COLO668 (cell line): ENCODE data around the gene SLC25A29.
"Not testable (repeated sequence)": the region's sequence is repeated elsewhere in the genome, so short reads cannot be mapped to it uniquely, and the experiment has no call there.

Source experiments
- DNase-seq: peaks from one replicate; lab custom pipeline; 2025; ENCODE audit not compliant: unreplicated experiment; lab: John Stamatoyannopoulos, UW

Gene SLC25A29, protein sequence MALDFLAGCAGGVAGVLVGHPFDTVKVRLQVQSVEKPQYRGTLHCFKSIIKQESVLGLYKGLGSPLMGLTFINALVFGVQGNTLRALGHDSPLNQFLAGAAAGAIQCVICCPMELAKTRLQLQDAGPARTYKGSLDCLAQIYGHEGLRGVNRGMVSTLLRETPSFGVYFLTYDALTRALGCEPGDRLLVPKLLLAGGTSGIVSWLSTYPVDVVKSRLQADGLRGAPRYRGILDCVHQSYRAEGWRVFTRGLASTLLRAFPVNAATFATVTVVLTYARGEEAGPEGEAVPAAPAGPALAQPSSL

DNA sequence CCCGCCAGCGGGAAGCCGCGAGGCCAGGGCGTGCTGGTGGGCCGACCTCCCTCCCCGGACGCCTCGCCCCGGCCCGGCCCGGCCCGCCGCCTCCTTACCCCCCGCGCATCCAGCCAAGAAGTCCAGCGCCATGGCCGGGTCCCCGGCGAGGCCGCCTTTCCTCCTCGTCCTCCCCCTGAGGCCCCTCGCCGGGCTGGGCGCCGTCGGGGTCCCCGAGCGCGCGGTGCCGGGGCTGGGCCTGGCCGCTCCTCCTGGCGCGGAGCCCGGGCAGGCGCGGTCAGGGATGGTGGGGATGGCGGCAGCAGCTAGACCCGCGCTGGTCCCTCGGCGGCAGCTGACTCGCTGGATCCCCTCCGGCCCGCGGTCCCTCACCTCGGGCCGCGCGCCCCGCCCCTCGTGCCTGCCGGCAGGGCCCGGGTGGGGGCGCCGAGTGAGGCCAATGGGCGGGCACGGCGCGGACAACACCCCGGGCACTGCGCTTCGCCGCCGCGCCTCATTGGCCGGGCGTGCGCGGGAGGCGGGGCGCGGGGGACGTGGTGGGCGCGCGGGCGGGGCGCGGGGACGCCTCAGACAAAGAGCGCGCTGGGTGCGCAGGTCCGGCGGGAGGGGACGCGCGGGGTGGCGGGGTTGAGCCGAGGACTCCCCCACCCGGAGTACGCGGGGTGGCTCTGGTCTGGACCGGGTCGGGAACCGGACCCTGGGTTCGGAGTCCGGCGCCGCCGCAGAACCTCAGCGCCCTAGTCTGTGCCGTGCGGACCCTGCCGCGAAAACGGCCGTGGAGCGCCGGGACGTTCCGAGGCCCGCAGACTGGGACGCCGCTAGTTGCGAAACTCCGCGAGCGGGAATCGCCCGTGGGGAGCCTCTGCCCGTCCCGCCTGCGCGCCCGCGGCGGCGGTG is at the start of gene SLC25A29:
TSS of gene SLC25A29 (minus strand) at position 344 of the 897 bp plus-strand sequence. CDS start at position 132, 212 bp downstream.
- peak; percentile 99 for DNase-seq

GRCh38 chr14:100350986-100351385 is 44.7 kb upstream of the SLC25A29 start:
- DNase-seq, result no peak

DNA sequence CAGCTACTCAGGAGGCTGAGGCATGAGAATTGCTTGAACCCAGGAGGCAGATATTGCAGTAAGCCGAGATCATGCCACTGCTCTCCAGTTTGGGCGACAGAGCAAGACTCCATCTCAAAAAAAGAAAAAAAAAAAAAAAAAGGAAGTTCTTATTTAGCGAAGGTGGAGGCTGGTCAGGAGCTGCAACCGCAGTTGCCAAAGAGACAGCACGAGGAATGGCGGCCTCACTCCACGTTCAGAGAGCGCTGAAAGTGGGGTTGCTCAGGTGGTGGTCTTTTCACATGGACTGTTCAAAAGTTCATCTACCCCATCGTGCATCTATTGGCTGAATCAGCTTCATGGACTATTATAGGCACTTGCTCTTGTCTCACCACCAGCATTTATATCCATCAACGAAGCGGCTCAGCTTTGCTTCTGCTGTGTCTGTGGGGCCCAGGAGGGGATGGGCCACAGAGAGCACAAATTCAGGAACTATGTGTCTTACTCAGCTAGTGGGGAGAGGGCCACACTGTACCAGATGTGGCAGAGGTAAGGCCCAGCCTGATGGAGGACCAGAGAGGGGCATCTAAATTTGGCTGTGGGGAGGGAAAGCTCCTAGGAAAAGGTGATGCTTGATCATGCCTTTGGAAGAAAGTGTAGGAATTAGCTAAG is 44.2 kb upstream of the SLC25A29 start:
- no peak for DNase-seq

DNA sequence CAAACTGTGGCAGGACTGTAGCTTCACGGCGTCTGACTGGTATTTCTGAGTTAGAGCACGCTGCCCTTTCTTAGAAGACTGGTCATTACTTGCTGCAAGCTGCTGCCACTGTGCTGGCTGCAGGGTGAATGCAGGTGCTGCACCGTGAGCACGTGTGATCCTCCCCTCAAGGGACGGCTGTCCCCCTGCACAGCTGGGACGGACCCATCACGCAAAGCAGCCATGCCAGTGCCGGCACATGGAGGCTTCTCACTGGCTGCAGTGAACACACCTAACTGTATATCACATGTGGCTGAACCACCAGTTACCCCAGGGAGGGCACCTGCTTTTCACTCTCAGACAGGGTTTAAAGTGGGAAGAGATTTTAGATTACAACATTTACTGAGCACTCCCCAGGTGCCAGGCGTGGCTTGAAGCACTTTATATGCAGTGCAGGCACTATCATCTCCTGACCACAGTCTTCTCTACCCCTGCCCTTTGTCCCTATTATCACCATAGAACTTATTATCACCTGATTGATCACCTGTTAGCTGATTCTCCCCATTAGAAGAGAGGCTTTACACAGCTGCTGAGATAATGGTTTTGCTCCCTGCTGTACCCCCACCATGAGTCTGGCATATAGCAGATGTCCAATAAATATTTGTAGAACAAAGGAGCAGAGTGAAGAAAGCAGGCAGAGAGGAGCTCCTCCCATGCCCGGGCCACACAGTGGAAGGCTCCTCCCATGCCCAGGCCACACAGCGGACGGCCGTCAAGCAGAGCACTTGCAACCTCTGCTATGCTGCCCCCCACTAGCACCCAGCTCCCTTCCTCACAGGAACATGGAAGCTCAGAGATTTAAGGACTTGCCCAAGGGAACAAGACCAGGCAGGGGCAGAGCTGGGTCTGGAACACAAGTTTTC is 42.8 kb upstream of the SLC25A29 start:
- DNase-seq, result peak; percentile 88

- DNase-seq, result peak; percentile 53
Observed at GRCh38 chr14:100348253-100348729, 42.0 kb upstream of the SLC25A29 start.

- DNase-seq, result no peak
Observed at GRCh38 chr14:100346306-100347091, 40.3 kb upstream of the SLC25A29 start.

- DNase-seq, result peak; percentile 58
Observed at GRCh38 chr14:100345711-100346110, 39.5 kb upstream of the SLC25A29 start.

DNA sequence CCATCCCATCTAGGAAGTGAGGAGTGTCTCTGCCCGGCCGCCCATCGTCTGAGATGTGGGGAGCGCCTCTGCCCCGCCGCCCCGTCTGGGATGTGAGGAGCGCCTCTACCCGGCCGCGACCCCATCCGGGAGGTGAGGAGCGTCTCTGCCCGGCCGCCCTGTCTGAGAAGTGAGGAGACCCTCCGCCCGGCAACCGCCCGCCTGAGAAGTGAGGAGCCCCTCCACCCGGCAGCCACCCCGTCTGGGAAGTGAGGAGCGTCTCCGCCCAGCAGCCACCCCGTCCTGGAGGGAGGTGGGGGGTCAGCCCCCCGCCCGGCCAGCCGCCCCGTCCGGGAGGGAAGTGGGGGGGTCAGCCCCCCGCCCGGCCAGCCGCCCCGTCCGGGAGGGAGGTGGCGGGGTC is 38.4 kb upstream of the SLC25A29 start:
- not testable (repeated sequence) for DNase-seq

DNA sequence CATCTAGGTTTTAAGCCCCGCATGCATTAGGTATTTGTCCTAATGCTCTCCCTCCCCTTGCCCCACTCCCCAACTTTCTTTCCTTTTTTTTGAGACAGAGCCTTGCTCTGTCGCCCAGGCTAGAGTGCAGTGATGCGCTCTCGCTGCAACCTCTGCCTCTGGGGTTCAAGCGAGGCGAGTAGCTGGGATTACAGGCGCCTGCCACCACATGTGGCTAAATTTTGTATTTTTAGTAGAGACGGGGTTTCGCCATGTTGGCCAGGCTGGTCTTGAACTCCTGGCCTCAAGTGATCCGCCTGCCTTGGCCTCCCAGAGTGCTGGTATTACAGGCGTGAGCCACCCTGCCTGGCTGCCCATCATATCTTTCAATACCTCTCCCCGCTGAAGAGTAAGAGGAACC is 36.6 kb upstream of the SLC25A29 start:
- DNase-seq, result not testable (repeated sequence)

- no peak for DNase-seq
Observed at GRCh38 chr14:100342195-100342594, 36.0 kb upstream of the SLC25A29 start.

- DNase-seq, result no peak
Observed at GRCh38 chr14:100341301-100342031, 35.2 kb upstream of the SLC25A29 start.

GRCh38 chr14:100340423-100340813 is 34.2 kb upstream of the SLC25A29 start:
- no peak for DNase-seq

- DNase-seq, result no peak
Observed at GRCh38 chr14:100339766-100340422, 33.6 kb upstream of the SLC25A29 start.

DNA sequence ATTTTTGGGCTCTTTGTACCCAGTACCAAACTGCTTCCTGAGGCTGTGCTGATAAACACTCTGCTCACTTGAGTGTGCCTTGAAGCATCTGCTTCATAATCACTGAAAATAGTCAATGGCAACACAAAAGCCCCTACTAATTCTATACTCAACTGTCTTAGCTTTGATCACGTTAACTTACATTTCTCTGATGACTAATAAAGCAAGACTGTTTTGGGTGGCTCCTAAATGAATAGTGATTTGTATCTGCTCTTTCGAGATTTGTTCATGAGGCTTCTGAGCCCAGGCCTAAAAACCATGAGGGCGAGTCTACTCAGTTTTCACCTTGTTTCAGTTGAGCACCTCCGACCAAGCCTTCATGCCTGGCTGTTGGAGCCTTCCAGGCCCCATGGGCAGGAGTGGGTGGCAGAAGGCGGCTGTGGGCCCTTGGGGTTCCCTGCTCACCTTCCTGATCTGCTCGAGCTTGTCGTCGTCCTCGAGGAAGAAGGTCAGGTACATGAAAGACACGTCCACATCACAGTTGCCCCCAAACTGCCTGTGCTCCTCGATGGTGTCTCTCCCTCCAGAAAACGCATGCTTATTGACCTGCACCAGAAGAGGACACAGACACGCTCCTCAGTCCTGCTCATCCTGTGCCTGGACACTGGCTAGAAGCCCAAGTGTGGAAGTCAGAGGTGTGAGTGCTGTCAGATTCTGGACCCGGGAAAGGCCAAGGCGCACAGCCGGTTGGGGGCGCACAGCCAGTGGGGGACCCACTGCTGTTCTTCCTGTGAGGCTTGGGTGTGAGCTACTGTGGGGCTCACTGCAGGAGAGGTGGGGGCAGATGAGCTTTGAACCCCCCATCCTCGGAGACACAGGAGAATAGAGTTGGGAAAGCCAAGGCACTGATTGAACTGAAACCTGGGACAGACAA is 30.6 kb upstream of the SLC25A29 start:
- DNase-seq, result no peak

GRCh38 chr14:100334904-100335303 is 28.7 kb upstream of the SLC25A29 start:
- DNase-seq, result no peak

GRCh38 chr14:100333827-100334226 is 27.6 kb upstream of the SLC25A29 start:
- no peak for DNase-seq

DNA sequence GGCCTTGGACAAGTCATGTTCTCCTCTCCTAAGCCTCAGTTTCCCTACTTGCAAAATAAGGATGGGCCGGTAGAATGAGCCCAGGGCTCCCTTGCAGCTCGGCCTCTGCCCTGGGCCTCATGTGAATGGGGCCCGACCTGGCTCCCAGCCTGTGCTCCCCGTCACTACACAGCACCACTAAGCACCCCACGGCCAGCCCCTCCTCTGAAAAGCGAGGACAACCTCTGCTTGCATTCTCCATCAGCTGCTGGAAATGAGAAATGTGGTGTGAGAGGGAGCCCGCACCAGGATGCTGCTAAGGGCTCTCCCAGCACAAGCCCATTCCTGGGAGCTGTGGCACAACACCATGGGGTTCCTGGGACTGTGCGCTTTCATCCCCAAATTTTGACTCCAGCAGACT is 27.1 kb upstream of the SLC25A29 start:
- no peak for DNase-seq
